ENCODE results near the gene NANOS2.

DNA sequence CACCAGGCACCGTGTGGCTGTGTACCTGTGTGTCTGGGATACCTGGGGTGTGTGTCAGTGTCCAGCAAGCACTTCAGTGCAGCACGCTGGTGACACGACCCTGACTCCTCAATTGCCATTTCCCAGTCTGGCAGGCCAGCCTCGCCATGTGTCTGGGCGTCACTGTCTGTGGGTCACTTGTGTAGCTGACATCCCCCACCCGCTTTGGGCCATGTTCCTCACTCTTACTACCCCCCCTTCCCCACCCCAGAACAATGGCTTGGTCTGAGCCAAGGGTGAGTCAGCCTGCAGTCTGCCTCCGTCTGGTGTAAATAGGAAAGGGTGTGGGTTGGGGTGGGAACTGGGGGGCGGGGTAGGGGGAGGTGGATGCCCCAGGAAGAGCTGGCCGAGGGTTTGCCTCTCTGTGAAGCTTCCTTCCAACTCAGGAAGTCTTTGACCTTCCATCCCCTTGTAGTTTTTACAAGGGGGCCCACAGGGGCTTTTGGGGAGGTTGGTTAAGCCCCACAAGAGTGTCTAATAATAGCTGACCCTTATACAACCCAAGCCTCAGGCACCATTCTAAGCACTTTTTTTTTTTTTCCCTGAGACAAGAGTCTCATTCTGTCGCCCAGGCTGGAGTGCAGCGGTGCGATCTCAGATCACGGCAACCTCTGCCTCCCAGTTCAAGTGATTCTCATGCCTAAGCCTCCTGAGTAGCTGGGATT lies 41.5 kb upstream of the NANOS2 start:
- TF ChIP-seq, protein P1, sequence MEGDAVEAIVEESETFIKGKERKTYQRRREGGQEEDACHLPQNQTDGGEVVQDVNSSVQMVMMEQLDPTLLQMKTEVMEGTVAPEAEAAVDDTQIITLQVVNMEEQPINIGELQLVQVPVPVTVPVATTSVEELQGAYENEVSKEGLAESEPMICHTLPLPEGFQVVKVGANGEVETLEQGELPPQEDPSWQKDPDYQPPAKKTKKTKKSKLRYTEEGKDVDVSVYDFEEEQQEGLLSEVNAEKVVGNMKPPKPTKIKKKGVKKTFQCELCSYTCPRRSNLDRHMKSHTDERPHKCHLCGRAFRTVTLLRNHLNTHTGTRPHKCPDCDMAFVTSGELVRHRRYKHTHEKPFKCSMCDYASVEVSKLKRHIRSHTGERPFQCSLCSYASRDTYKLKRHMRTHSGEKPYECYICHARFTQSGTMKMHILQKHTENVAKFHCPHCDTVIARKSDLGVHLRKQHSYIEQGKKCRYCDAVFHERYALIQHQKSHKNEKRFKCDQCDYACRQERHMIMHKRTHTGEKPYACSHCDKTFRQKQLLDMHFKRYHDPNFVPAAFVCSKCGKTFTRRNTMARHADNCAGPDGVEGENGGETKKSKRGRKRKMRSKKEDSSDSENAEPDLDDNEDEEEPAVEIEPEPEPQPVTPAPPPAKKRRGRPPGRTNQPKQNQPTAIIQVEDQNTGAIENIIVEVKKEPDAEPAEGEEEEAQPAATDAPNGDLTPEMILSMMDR (IDR thresholded peaks at IDR 0.05), result no peak
- TF ChIP-seq EZH2 (IDR thresholded peaks at IDR 0.05), result no peak
- no peak for TF ChIP-seq EZH2phosphoT487 (IDR thresholded peaks at IDR 0.05)
